IMR-90 (cell line): Measurements from ENCODE around the gene ERMN. TPM values are rescaled to one million over a fixed set of nuclear protein-coding genes. Genes with fewer than 3 reads are reported as not detected.

Source experiments
- ATAC-seq: fragments of 200-7000 bp; cut with Tn5 transposase; 2 replicates; pipeline ENCODE4 v1.9.1; 2020; ENCODE audit warnings: low read depth, mild to moderate bottlenecking, moderate library complexity
- BruUV-seq: library from RNA; stranded (reverse); fragments of 400-500 nt; replicated peaks from 2 replicates; lab custom pipeline; 2021; lab: Mats Ljungman, UMichigan
- CTCF ChIA-PET: fragments of 300-600 bp; formaldehyde crosslinking; extraction: SDS; loops from one replicate; lab custom pipeline; 2021; ENCODE audit warnings: antibody characterized with exemption; lab: Yijun Ruan, JAX
- POLR2A ChIA-PET: fragments of 300-600 bp; sonication (Branson Sonifier 250); formaldehyde crosslinking; loops from one replicate; lab custom pipeline; 2022; ENCODE audit warnings: antibody characterized with exemption; ENCODE audit not compliant: unreplicated experiment; lab: Charles Lee
- DNase-seq: peaks from one replicate; pipeline ENCODE4 v3.0.0; 2013
- H2AFZ ChIP-seq: replicated peaks from 2 replicates; pipeline ENCODE3; 2013; ENCODE audit warnings: low read length, mild to moderate bottlenecking; ENCODE audit not compliant: poor library complexity
- H2AK5ac ChIP-seq: 2 replicates; pipeline ENCODE4 v1.6.1; 2013; ENCODE audit warnings: low read depth, low read length, inconsistent platforms
- H2AK9ac ChIP-seq: replicated peaks from 2 replicates; pipeline ENCODE3; 2013; ENCODE audit warnings: mild to moderate bottlenecking, low read depth, low read length, moderate library complexity; ENCODE audit not compliant: poor library complexity
- H2BK120ac ChIP-seq: 2 replicates; pipeline ENCODE4 v1.6.1; 2013; ENCODE audit warnings: low read depth, low read length, inconsistent platforms
- H2BK15ac ChIP-seq: 3 replicates; pipeline ENCODE4 v1.6.1; 2013; ENCODE audit warnings: low read depth, low read length, inconsistent platforms
- H2BK20ac ChIP-seq: 2 replicates; pipeline ENCODE4 v1.6.1; 2013; ENCODE audit warnings: low read depth, mild to moderate bottlenecking, inconsistent platforms, low read length, moderate library complexity
- H2BK5ac ChIP-seq: 2 replicates; pipeline ENCODE4 v1.6.1; 2013; ENCODE audit warnings: mild to moderate bottlenecking, low read depth, low read length, inconsistent platforms; ENCODE audit not compliant: poor library complexity, severe bottlenecking
- H3K14ac ChIP-seq: replicated peaks from 2 replicates; pipeline ENCODE4 v1.6.1; 2013; ENCODE audit warnings: low read depth, low read length, inconsistent platforms
- H3K18ac ChIP-seq: 2 replicates; pipeline ENCODE4 v1.6.1; 2013; ENCODE audit warnings: low read depth, low read length, control low read depth
- H3K23ac ChIP-seq: 2 replicates; pipeline ENCODE4 v1.6.1; 2013; ENCODE audit warnings: low read depth, low read length, inconsistent platforms
- H3K27ac ChIP-seq: 2 replicates; pipeline ENCODE4 v1.5.1; 2013; ENCODE audit warnings: mild to moderate bottlenecking, control low read depth, low read length; ENCODE audit not compliant: insufficient read depth
- H3K27me3 ChIP-seq: 2 replicates; pipeline ENCODE4 v1.6.1; 2013; ENCODE audit warnings: low read length; ENCODE audit not compliant: control insufficient read depth, insufficient read depth
- H3K36me3 ChIP-seq: 2 replicates; pipeline ENCODE4 v1.6.1; 2013; ENCODE audit warnings: low read length, mixed read lengths; ENCODE audit not compliant: control insufficient read depth, insufficient read depth
- H3K4ac ChIP-seq: 2 replicates; pipeline ENCODE4 v1.6.1; 2013; ENCODE audit warnings: low read depth, low read length, inconsistent platforms
- H3K4me1 ChIP-seq: 2 replicates; pipeline ENCODE4 v1.6.1; 2013; ENCODE audit warnings: low read length, mixed read lengths; ENCODE audit not compliant: control insufficient read depth, insufficient read depth
- H3K4me2 ChIP-seq: 2 replicates; pipeline ENCODE4 v1.6.1; 2013; ENCODE audit warnings: low read depth, mild to moderate bottlenecking, control low read depth, low read length, moderate library complexity
- H3K4me3 ChIP-seq: 2 replicates; pipeline ENCODE4 v1.5.1; 2013; ENCODE audit warnings: low read depth, mild to moderate bottlenecking, control low read depth, low read length, moderate library complexity; ENCODE audit not compliant: insufficient read depth
- H3K56ac ChIP-seq: 2 replicates; pipeline ENCODE4 v1.6.1; 2013; ENCODE audit warnings: low read length, inconsistent platforms; ENCODE audit not compliant: insufficient read depth; ENCODE audit errors: extremely low read depth
- H3K79me1 ChIP-seq, 2 experiments: 2 replicates each; pipeline ENCODE4 v1.6.1; 2013; ENCODE audit warnings: low read length in 2 of 2, inconsistent platforms in 1 of 2, low read depth in 1 of 2
- H3K9ac ChIP-seq: 2 replicates; pipeline ENCODE4 v1.6.1; 2013; ENCODE audit warnings: low read depth, low read length, control low read depth
- H3K9me1 ChIP-seq: 2 replicates; pipeline ENCODE4 v1.6.1; 2013; ENCODE audit warnings: low read length, inconsistent platforms; ENCODE audit not compliant: insufficient read depth
- H3K9me3 ChIP-seq: 2 replicates; pipeline ENCODE4 v1.6.1; 2013; ENCODE audit warnings: low read length; ENCODE audit not compliant: control insufficient read depth, insufficient read depth
- H4K20me1 ChIP-seq: 2 replicates; pipeline ENCODE4 v1.6.1; 2013; ENCODE audit warnings: low read length, inconsistent platforms; ENCODE audit not compliant: insufficient read depth
- H4K5ac ChIP-seq: 2 replicates; pipeline ENCODE4 v1.6.1; 2013; ENCODE audit warnings: mild to moderate bottlenecking, low read depth, low read length, control low read depth
- H4K8ac ChIP-seq, 2 experiments: 2 replicates each; pipeline ENCODE4 v1.6.1; 2013; ENCODE audit warnings: low read depth in 2 of 2, low read length in 2 of 2, control low read depth in 1 of 2, inconsistent platforms in 1 of 2
- H4K91ac ChIP-seq: 2 replicates; pipeline ENCODE4 v1.6.1; 2013; ENCODE audit warnings: low read depth, low read length, inconsistent platforms; ENCODE audit not compliant: insufficient read depth
- NFE2L2 ChIP-seq: fragments of 150-350 bp; IDR thresholded peaks from 2 replicates; pipeline ENCODE4 v1.6.1; 2016; ENCODE audit warnings: low read depth, mild to moderate bottlenecking, low read length
- POLR2A ChIP-seq: IDR thresholded peaks from 2 replicates; pipeline ENCODE4 v1.6.1; 2012; ENCODE audit warnings: mild to moderate bottlenecking, low read depth, low read length
- WGBS, 2 experiments: methylation state at CpG; one replicate each; pipeline versions ENCODE4 v1.1.5 to v1.1.7; 2013; ENCODE audit warnings: missing lambda C conversion rate in 2 of 2; ENCODE audit not compliant: insufficient read length in 1 of 2; ENCODE audit errors: extremely low coverage in 2 of 2; 5-methylcytosine and 5-hydroxymethylcytosine counted together
- dilution Hi-C: fragments of 300-500 bp; cut with HindIII; formaldehyde crosslinking; loops from one replicate; pipeline ENCODE4 v1.14.3; 2018; ENCODE audit warnings: low sequenced_read_pairs; ENCODE audit not compliant: unreplicated experiment
- in situ Hi-C: fragments of 300-500 bp; cut with MboI; formaldehyde crosslinking; loops from 3 replicates; pipeline ENCODE4 v1.14.3; 2019; ENCODE audit warnings: low sequenced_read_pairs, inconsistent platforms, mixed read lengths
- intact Hi-C: fragments of 100-400 bp; cut with micrococcal nuclease; formaldehyde crosslinking; loops from 2 replicates; pipeline ENCODE4 v1.10.0; 2022
- polyA plus RNA-seq, 3 experiments: library from polyadenylated mRNA; depleted of rRNA; stranded (reverse); fragments of >200 nt; gene quantifications; 2 replicates each; pipeline ENCODE4 v1.2.3, GENCODE V29; 2012; ENCODE audit warnings: low replicate concordance in 1 of 3
- total RNA-seq: library from RNA; depleted of rRNA; stranded (reverse); fragments of >200 nt; gene quantifications from 2 replicates; pipeline ENCODE4 v1.2.3, GENCODE V29; 2012

The ERMN gene
- total and polyA plus RNA-seq, 2 of the 4 experiments (the other 2 are of a cell fraction), result not detected

GRCh38 chr2:157309878-157310277 lies 15.7 kb downstream of the ERMN start:
- no peak overlapping the region for H3K27ac ChIP-seq
- TF ChIP-seq POLR2A (no peak), NFE2L2 (no peak)
- H3K14ac ChIP-seq, result no peak overlapping the region
- H3K4me2 ChIP-seq, result no peak overlapping the region
- H3K36me3 ChIP-seq, result peaks cover 11% of the 10 kb centered on the region
- POLR2A ChIA-PET, result no interaction called here
- intact Hi-C loops, result no loop called here
- no peak overlapping the region for H4K8ac ChIP-seq
- H2AK9ac ChIP-seq, result no peak overlapping the region
- H3K9me3 ChIP-seq, result no peaks in the 10 kb centered on the region
- H3K23ac ChIP-seq, result no peak overlapping the region
- no TSS peak for BruUV-seq
- H2BK15ac ChIP-seq, result no peak overlapping the region
- no peak overlapping the region for H2AFZ ChIP-seq
- no peak overlapping the region for H4K5ac ChIP-seq
- CTCF ChIA-PET, result no interaction called here
- no peak overlapping the region for H3K4me3 ChIP-seq
- H4K20me1 ChIP-seq, result no peaks in the 10 kb centered on the region
- no CpG with 5 or more reads among the region's 2 CpGs for WGBS, 2 experiments
- ATAC-seq (no peak), DNase-seq (no peak)
- H3K18ac ChIP-seq, result no peak overlapping the region
- in situ Hi-C loops, result no loop called here
- no peak overlapping the region for H2AK5ac ChIP-seq
- no peaks in the 10 kb centered on the region for H3K27me3 ChIP-seq
- no peak overlapping the region for H2BK20ac ChIP-seq
- no peak overlapping the region for H2BK5ac ChIP-seq
- dilution Hi-C loops, result no loop called here
- H2BK120ac ChIP-seq, result no peak overlapping the region
- no peak overlapping the region for H4K91ac ChIP-seq
- no peak overlapping the region for H3K56ac ChIP-seq
- no peak overlapping the region for H3K9ac ChIP-seq
- H3K4ac ChIP-seq, result no peak overlapping the region
- 0 out of 4 replicates have a peak, but pooled peaks cover 0 to 4% of the 10 kb centered on the region in 2 experiments for H3K79me1 ChIP-seq
- peaks cover 2% of the 10 kb centered on the region; the same call in 1 of the 2 replicates for H3K4me1 ChIP-seq
- no peaks in the 10 kb centered on the region; the same call in 1 of the 2 replicates for H3K9me1 ChIP-seq
